Activated naive CD4-positive, alpha-beta T cell treated with anti-CD3 and anti-CD28 coated beads, Interleukin-2, amount 50 U/mL, for 16 hours (primary cell): ENCODE measurements around the gene SELENOH.
"Not testable (repeated sequence)": the region's sequence is repeated elsewhere in the genome, so short reads cannot be mapped to it uniquely, and the experiment has no call there.

ENCODE experiments used
- DNase-seq: peaks from one replicate; pipeline ENCODE4 v3.0.0-alpha.2; 2020

SELENOH gene

DNA sequence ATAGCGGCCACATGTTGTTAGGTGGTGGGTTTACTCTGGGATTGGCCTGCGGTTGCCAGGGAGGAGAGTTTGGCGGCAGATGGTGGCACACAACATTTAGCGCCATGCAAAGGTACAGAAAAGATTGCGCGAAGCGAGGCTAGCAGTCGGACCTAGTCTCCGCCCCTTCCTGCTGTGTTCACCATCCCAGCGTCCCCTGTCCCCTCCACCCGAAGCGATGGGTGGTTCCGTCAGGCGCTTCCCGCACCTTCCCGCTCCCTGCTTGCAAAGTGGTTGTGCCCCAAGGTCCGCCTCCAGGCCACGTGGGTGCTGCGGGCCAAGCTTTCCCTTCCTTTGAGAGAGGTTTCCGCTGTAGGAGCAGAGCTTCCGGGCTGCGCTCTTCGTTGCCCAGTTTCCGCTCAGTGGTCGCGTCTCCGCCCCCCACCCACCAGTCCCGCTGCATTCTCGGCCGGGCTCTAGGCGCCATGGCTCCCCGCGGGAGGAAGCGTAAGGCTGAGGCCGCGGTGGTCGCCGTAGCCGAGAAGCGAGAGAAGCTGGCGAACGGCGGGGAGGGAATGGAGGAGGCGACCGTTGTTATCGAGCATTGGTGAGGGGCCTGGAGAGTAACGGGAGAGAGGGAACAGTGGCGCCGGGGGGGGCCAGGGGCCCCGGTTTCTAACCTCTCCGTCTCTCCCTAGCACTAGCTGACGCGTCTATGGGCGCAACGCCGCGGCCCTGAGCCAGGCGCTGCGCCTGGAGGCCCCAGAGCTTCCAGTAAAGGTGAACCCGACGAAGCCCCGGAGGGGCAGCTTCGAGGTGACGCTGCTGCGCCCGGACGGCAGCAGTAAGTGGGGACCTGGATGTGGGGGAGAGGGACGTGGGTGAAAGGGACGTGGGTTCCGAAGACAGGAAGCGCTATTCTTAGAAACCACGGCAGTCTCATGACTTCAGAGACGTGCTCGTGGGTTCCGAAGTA, at the start of gene SELENOH:
SELENOH (plus strand) TSS at position 360 of the 955 bp plus-strand sequence; CDS start at position 465, 105 bp downstream.
- peak; percentile 95 for DNase-seq

DNA sequence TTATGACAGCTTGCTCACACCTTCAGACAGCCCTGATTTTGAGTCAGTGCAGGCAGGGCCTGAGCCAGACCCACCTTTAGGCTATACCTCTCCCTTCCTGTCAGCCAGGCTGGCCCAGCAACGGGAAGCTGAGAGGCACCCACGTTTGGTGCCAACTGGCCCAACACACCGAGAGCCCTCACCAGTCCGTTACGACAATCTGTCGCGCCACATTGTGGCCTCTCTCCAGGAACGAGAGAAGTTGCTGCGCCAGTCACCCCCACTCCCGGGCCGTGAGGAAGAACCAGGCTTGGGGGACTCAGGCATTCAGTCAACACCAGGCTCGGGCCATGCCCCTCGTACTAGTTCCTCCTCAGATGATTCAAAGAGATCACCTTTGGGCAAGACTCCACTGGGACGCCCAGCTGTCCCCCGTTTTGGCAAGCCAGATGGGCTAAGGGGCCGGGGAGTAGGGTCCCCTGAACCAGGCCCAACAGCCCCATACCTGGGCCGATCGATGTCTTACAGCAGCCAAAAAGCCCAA, 42.4 kb upstream of the SELENOH start:
- DNase-seq, result no peak

GRCh38 chr11:57699813-57700212, 41.5 kb upstream of the SELENOH start:
- DNase-seq, result no peak

- no peak for DNase-seq
These were observed 40.9 kb upstream of the SELENOH start for GRCh38 chr11:57700425-57700824.

- DNase-seq, result no peak
These were observed 38.0 kb upstream of the SELENOH start for GRCh38 chr11:57703341-57703740.

DNA sequence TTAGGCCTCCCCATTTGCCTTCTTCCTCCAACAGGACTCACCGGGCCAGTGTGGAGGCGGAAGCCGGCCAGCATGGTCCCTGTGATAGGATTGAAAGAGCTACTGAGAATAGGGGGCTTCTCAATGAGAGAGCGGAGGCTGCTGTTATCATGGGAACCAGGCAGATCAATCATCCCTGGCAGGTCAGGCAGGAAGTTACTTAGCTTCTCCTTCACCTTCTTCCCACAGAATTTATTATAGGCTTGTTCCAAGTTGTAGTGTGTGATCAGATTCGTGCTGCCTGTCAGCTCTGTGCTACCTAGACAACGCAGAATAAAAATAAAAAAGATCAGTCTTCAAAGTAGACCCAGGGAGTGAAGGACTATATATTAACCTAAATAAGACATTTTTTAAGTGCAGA, 36.4 kb upstream of the SELENOH start:
- DNase-seq, result no peak

DNA sequence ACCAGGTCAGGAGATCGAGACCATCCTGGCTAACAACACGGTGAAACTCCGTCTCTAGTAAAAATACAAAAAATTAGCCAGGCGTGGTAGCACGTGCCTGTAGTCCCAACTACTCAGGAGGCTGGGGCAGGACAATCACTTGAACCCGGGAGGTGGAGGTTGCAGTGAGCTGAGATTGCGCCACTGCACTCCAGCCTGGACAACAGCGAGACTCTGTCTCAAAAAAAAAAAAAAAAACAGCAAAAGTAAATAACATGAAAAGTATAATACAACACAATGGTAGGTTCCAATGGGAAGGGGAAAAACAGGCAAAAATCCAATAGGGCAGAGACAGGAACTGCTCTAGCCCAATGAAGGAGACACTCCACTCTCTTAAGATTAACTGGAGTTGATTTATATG, 35.9 kb upstream of the SELENOH start:
- DNase-seq, result not testable (repeated sequence)

DNA sequence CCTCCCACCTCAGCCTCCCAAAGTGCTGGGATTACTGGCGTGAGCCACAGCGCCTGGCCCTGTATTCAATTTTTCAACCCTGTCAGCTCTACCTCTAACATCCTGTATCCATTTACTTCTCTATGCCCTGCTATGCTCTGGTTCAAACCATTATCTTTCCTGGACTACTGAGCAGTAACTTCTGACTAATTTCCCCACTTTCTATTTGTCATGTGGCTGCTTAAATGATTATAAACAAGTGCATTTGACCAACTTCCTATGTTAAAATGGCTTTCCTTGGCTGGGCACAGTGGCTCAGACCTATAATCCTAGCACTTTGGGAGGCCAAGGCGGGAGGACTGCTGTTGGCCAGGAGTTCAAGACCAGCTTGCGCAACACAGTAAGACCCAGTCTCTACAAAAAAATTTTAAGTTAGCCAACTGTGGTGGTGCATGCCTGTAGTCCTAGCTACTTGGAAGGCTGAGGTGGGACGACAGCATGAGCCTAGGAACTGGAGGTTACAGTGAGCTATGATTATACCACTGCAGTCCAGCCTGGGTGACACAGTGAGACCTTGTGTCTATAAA, 31.4 kb upstream of the SELENOH start:
- no peak for DNase-seq

GRCh38 chr11:57711414-57712255, 29.7 kb upstream of the SELENOH start, which contains the start of gene MED19:
MED19 (minus strand) TSS chr11:57712215; CDS start chr11:57712179, 36 bp downstream.
- DNase-seq, result peak; percentile 71

DNA sequence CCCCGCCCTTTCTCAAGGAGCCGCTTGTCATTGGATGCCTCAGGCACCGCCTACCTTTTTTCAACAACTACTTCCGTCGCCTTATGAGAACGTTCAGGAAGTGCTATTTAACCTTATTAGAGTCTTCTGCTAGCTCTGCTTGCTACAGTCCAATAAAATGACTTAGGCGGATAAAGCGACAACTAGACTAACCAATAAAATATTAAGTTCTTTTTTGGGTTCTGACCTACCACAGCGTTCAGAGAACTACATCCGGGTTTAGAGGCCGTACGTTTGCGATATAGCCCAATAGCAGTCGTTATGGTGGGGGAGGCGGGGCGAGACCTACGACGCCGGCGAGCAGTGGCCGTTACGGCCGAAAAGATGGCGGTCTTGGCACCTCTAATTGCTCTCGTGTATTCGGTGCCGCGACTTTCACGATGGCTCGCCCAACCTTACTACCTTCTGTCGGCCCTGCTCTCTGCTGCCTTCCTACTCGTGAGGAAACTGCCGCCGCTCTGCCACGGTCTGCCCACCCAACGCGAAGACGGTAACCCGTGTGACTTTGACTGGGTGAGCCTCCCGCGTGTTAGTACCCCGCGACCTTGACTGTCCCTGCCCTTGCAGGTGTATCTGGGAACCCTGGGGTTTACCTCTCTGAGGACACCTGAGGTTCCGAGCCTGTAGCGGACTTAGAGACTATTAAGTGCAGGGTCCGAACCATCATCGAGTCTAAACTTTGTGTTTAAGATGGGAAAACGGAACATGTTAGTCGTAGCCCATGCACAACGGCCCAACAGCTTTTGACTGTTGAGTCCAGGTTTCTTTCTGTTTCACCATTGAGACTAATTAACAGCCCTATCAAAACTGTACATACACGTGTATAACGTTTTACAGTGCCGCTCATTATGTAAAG, 28.8 kb upstream of the SELENOH start, which contains the start of gene TMX2:
TMX2 (plus strand) TSS at position 338 of the 895 bp plus-strand sequence; CDS start at position 364, 26 bp downstream.
- DNase-seq, result peak; percentile 91

- DNase-seq, result no peak
These were observed 27.5 kb upstream of the SELENOH start for GRCh38 chr11:57713835-57714234.

DNA sequence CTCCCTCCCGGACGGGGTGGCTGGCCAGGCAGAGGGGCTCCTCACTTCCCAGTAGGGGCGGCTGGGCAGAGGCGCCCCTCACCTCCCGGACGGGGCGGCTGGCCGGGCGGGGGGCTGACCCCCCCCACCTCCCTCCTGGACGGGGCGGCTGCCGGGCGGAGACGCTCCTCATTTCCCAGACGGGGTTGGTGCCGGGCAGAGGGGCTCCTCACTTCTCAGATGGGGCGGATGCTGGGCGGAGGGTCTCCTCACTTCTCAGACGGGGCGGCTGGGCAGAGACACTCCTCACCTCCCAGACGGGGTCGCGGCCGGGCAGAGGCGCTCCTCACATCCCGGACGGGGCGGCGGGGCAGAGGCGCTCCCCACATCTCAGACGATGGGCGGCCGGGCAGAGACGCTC, 24.6 kb upstream of the SELENOH start:
- not testable (repeated sequence) for DNase-seq

DNA sequence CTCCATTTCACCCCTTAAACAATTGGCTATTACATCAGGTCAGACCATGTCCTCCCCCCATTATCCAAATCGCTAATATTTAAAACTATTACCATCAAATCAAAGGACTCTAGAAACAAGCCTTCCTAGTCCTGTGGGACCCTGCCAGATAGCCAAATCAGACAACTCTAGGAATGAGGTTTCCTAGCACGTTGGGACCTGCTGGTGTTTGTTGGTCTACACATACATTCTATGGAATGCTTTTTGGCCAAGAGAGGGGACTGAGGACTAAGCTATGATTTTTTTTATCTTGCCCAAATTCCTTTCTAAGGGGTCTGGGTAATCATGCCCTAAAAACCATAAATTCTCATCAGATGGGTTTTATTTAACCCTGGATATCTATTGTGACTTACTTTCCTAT, 14.1 kb upstream of the SELENOH start:
- DNase-seq, result no peak

DNA sequence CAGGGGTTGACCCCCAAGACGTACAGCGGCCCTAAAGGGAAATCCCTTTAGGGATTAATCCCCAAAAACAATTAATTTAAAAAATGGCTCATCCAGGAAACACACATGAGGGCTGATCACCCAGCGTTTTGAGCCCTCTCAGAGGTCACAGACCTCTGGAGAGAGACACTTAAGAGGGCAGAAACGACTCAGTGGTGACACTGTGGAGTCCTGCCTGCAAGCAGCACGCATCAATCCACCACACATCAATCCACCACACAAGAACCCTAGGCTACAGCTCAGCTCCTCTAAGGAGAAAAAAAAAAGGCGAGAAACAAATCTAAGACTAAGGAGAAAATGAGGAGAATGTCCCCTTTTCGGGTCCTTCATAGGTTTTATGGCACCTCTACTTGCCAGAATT, 12.5 kb upstream of the SELENOH start:
- DNase-seq, result no peak

- no peak for DNase-seq
These were observed 11.8 kb upstream of the SELENOH start for GRCh38 chr11:57729479-57729878.

- DNase-seq, result no peak
These were observed 8.6 kb upstream of the SELENOH start for GRCh38 chr11:57732661-57733060.

DNA sequence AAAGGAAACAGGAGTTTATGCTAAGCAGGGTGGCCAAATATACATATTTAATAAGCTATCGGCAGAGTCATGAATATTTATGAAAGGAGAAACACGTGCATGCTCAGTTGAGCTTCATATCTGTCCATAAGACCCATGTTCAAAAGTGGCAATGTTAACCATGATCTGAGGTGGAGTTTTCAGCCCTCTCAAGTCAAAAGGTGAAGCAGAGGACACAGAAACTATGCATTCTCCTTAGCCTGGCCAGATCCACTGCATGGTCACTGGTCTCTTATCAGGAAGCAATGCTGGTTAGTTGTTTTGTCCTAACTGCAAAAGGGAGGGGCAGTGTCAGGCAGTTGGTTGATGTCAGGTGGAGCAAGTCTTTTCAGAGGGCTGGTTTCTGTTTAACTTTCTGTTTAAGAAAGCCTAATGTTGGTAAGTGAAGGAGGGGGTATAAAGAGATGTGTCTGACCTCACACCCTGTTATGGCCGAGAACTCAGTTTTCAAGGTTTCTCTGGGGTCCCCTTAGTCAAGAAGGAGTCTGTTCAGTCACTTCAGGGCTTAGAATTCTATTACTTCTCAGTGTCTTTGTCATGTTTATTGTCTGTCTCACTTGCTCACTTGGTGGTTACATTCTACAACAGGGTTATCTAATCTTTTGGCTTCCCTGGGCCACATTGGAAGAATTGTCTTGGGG, 5.5 kb upstream of the SELENOH start:
- DNase-seq, result no peak

DNA sequence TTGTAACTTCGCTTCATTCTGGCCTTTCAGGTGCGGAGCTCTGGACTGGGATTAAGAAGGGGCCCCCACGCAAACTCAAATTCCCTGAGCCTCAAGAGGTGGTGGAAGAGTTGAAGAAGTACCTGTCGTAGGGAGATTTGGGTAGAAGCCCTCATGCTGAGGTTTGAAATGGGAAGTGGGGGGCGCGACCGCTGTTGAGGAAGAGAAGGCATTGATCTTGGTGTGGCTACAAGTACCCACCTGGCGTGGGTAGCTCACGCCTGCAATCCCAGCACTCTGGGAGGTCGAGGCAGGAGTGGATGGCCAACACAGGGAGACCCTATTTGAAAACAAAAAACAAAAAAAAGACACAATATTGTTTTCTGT, 779 bp downstream of the SELENOH start:
- DNase-seq, result no peak

DNA sequence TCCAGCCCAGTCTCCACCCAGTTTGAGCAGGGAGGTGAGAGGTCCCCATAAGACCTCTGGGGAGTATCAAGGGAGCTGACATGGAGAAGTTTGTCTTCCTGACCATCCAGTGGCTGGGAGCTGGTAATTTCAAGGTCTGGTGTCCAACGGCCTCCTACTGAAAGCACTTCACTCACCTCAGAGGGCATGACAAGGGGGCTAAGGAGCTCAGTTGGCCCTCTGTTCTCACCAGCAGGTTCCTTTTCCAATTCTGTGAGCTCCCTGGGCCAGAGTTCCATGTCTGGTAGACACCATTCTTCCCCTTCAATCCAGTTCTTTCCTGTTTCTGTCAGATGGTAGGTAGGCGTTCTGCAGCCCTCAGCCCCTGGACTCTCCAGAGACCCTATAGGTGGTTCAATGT, 3.1 kb downstream of the SELENOH start:
- DNase-seq, result no peak

GRCh38 chr11:57745206-57745605, 3.9 kb downstream of the SELENOH start:
- no peak for DNase-seq

- no peak for DNase-seq
These were observed 5.6 kb downstream of the SELENOH start for GRCh38 chr11:57746920-57747319.
